ENCODE results near the gene GALNT17. TPM values are rescaled to one million over a fixed set of nuclear protein-coding genes. Genes with fewer than 3 reads are reported as not detected.
A peak's percentile ranks its signal among the peaks of the same experiment; 100 is the strongest.

GALNT17 gene
- total and polyA plus RNA-seq, 12 donors: 15.1 to 87.0 (median 55.4) TPM

- WGBS, 2 donors: 1% methylated on average over 83 to 113 of the region's 113 CpGs
- H3K4me1 ChIP-seq: peaks cover 0 to 9% (median 0%) of the 10 kb centered on the region in 9 donors
- TF ChIP-seq, protein P1, sequence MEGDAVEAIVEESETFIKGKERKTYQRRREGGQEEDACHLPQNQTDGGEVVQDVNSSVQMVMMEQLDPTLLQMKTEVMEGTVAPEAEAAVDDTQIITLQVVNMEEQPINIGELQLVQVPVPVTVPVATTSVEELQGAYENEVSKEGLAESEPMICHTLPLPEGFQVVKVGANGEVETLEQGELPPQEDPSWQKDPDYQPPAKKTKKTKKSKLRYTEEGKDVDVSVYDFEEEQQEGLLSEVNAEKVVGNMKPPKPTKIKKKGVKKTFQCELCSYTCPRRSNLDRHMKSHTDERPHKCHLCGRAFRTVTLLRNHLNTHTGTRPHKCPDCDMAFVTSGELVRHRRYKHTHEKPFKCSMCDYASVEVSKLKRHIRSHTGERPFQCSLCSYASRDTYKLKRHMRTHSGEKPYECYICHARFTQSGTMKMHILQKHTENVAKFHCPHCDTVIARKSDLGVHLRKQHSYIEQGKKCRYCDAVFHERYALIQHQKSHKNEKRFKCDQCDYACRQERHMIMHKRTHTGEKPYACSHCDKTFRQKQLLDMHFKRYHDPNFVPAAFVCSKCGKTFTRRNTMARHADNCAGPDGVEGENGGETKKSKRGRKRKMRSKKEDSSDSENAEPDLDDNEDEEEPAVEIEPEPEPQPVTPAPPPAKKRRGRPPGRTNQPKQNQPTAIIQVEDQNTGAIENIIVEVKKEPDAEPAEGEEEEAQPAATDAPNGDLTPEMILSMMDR (IDR thresholded peaks at IDR 0.05): peak in 4 of 9 donors; percentile 14 to 47 (median 39)
- H3K4me3 ChIP-seq: peak overlapping the region; percentile 52 to 70 (median 60)
- H3K9me3 ChIP-seq: no peaks in the 10 kb centered on the region
- peak overlapping the region; percentile 40 to 91 (median 82) for H3K27ac ChIP-seq
- DNase-seq (peak; percentile 27 to 56), ATAC-seq (peak; percentile 78 to 92 (median 84))
- H3K36me3 ChIP-seq: no peaks in the 10 kb centered on the region
- peaks cover 6 to 40% (median 31%) of the 10 kb centered on the region in 7 donors for H3K27me3 ChIP-seq
- intact Hi-C loops (cut with DNase I): loop anchor here in 6 of 10 donors (5.0 to 10.0 kb wide), 5 partner anchors 91 to 603 kb away; no protein-coding TSS in a partner anchor
Measured at GRCh38 chr7:71131256-71132126, 453 bp upstream of the GALNT17 start.

DNA sequence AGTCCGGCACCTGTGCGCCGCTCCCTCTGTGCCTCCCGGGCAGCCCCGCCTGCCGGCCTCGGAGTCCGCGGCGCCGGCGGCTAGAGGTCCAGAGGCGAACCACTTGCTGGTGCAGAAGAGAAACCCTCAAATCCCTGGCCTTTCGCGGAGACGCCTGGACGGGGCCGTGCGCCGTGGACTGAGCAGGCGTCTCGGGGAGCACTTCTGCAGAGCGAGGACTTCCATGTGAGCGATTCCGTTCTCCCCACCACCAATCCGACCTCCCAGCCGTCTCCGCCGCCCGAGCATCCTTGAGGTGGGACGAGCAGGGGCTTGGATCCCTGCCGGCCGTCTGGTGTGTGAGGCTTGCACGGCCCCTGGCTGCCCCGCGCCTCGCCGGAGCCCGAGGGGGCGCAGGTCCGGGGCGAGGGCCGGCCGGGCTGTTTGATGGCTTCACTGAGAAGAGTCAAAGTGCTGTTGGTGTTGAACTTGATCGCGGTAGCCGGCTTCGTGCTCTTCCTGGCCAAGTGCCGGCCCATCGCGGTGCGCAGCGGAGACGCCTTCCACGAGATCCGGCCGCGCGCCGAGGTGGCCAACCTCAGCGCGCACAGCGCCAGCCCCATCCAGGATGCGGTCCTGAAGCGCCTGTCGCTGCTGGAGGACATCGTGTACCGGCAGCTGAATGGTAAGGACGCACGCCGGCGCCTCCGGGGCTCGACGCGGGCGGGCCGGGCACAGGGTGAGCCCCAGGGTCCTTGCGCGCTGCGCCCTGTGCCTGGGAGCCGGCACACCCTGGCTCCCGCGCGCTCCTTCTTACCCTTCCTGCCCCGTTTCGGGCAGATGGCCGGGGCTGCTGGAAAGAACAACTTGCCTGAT is 660 bp downstream of the GALNT17 start:
- no peaks in the 10 kb centered on the region for H3K9me3 ChIP-seq
- H3K4me3 ChIP-seq: peak overlapping the region; percentile 25 to 64 (median 58)
- TF ChIP-seq, protein P1 (IDR thresholded peaks at IDR 0.05): no peak
- WGBS, 2 donors: 1 to 3% methylated on average over 71 to 88 of the region's 88 CpGs
- peak in 1 of 2 donors; percentile 29 for DNase-seq
- H3K27ac ChIP-seq: peak overlapping the region in 9 of 10 donors; percentile 60 to 91 (median 82)
- peaks cover 0 to 9% (median 0%) of the 10 kb centered on the region in 9 donors for H3K4me1 ChIP-seq
- ATAC-seq: peak in 6 of 8 donors; percentile 20 to 72 (median 38)
- H3K36me3 ChIP-seq: no peaks in the 10 kb centered on the region
- intact Hi-C loops (cut with DNase I): loop anchor here in 6 of 10 donors (5.0 to 10.0 kb wide), 5 partner anchors 90 to 602 kb away; no protein-coding TSS in a partner anchor
- H3K27me3 ChIP-seq: peaks cover 6 to 40% (median 27%) of the 10 kb centered on the region in 7 donors

DNA sequence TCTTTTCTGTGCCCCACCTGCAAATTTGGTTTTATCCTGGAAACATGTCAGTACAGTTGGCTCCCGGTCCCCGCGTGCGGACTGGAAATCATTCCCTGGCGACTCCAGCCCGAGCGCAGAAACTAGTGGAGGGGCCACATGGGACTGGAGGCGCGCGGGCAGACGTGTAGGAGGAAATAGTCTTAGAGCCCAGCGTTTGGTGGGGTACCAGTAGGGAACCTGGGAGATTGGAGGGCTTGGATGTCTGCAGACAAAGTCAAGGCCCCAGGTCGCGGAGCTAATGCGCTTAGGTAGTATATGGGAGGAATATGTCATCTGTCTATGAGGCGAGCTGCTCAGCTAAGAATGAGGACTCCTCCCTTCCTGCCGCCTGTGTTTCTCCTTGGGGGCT is 1.3 kb downstream of the GALNT17 start:
- no peaks in the 10 kb centered on the region for H3K9me3 ChIP-seq
- peaks cover 0 to 9% (median 0%) of the 10 kb centered on the region in 9 donors for H3K4me1 ChIP-seq
- no peaks in the 10 kb centered on the region for H3K36me3 ChIP-seq
- DNase-seq (no peak), ATAC-seq (peak in 1 of 8 donors; percentile 3)
- 12 to 13% methylated on average over 17 of the region's 17 CpGs for WGBS, 2 donors
- TF ChIP-seq, protein P1 (IDR thresholded peaks at IDR 0.05): no peak
- peak overlapping the region in 4 of 10 donors; percentile 82 to 90 (median 84) for H3K27ac ChIP-seq
- intact Hi-C loops (cut with DNase I): loop anchor here in 6 of 10 donors (5.0 to 10.0 kb wide), 5 partner anchors 89 to 602 kb away; no protein-coding TSS in a partner anchor
- H3K27me3 ChIP-seq: peaks cover 6 to 40% (median 23%) of the 10 kb centered on the region in 7 donors
- H3K4me3 ChIP-seq: peak overlapping the region; percentile 25 to 64 (median 58)
